ENCODE measurements around the gene CALCOCO1. TPM values are rescaled to one million over a fixed set of nuclear protein-coding genes. Genes with fewer than 3 reads are reported as not detected.

CALCOCO1 gene
- polyA plus RNA-seq, 3 donors: 60.1 to 238 (median 69.6) TPM

DNA sequence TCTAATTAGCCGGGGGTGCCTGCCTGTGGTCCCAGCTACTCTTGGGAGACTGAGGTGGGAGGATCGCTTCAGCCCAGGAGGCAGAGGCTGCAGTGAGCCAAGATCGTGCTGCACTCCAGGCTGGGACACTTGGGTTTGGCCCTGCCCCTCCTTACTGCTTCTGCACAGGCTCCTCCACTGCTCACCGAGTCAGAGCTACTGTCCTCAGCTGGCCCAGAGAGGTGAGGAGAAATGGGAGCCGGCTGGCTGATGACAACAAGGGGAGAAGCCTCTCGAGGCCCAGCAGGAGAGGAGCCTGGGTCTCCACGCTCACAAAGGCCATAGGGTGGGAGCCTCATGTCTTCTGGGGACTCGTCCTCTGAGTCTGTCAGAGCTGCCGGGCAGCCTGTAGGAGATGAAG, 13.7 kb downstream of the CALCOCO1 start:
- H3K4me1 Mint-ChIP-seq: peaks cover 2% of the 10 kb centered on the region
- H3K27ac ChIP-seq (ENCODE audit: low read depth in 1 of 2, low read length in 2 of 2): no peak overlapping the region
- H3K27me3 Mint-ChIP-seq (ENCODE audit: low read depth in 3 of 3): peaks cover 6 to 11% (median 9%) of the 10 kb centered on the region in 3 donors
- no peak overlapping the region for H3K4me3 ChIP-seq (replicated peaks in 1 of 3; ENCODE audit: low read depth in 2 of 3, low read length in 3 of 3)
- H2AFZ ChIP-seq (ENCODE audit: insufficient read depth, low read depth, low read length, poor library complexity, severe bottlenecking): no peak overlapping the region
- no peaks in the 10 kb centered on the region for H3K9me3 Mint-ChIP-seq
- no peak overlapping the region for H3K4me3 Mint-ChIP-seq
- peaks cover 60 to 67% of the 10 kb centered on the region in 2 donors for H3K36me3 Mint-ChIP-seq
- peaks cover 44 to 71% of the 10 kb centered on the region in 2 donors for H3K36me3 ChIP-seq (replicated peaks in 1 of 2; ENCODE audit: control insufficient read depth in 1 of 2, insufficient read depth in 2 of 2, low read length in 2 of 2)
- H3K4me1 ChIP-seq (ENCODE audit: control insufficient read depth in 1 of 2, insufficient read depth in 2 of 2, low read length in 2 of 2): no peaks in the 10 kb centered on the region
- no peaks in the 10 kb centered on the region for H3K79me2 ChIP-seq (ENCODE audit: insufficient read depth, low read length)
- no peaks in the 10 kb centered on the region for H4K20me1 ChIP-seq (ENCODE audit: insufficient read depth, low read length)
- DNase-seq: no peak
- H3K9me3 ChIP-seq (replicated peaks in 1 of 2; ENCODE audit: control insufficient read depth in 1 of 2, insufficient read depth in 1 of 2, low read length in 2 of 2): no peaks in the 10 kb centered on the region
- intact Hi-C loops (cut with micrococcal nuclease): no loop called here
- no peak for TF ChIP-seq CTCF (IDR thresholded peaks at IDR 0.05)
- H3K27ac Mint-ChIP-seq: no peak overlapping the region
- H3K27me3 ChIP-seq (ENCODE audit: control insufficient read depth in 2 of 2, insufficient read depth in 2 of 2, low read length in 2 of 2): peaks cover 0 to 3% of the 10 kb centered on the region in 2 donors
- no peak overlapping the region for H3K9ac ChIP-seq (ENCODE audit: insufficient read depth, low read length, poor library complexity, severe bottlenecking)
- WGBS (ENCODE audit: insufficient coverage): 100% methylated on average over 6 of the region's 9 CpGs
- no peak overlapping the region for H3K4me2 ChIP-seq (replicated peaks; ENCODE audit: extremely low read depth, low read length, poor library complexity, severe bottlenecking)

GRCh38 chr12:53712059-53712643, 15.1 kb downstream of the CALCOCO1 start:
- H3K9me3 ChIP-seq (replicated peaks in 1 of 2; ENCODE audit: control insufficient read depth in 1 of 2, insufficient read depth in 1 of 2, low read length in 2 of 2): no peaks in the 10 kb centered on the region
- TF ChIP-seq CTCF (IDR thresholded peaks at IDR 0.05): no peak
- no peak overlapping the region for H3K27ac Mint-ChIP-seq

More at GRCh38 chr12:53712059-53712643, 15.1 kb downstream of the CALCOCO1 start:
- H3K4me1 Mint-ChIP-seq: peaks cover 2% of the 10 kb centered on the region
- no peak overlapping the region for H3K4me3 ChIP-seq (replicated peaks in 1 of 3; ENCODE audit: low read depth in 2 of 3, low read length in 3 of 3)
- no peak overlapping the region for H3K9ac ChIP-seq (ENCODE audit: insufficient read depth, low read length, poor library complexity, severe bottlenecking)
- peaks cover 38 to 60% of the 10 kb centered on the region in 2 donors for H3K36me3 ChIP-seq (replicated peaks in 1 of 2; ENCODE audit: control insufficient read depth in 1 of 2, insufficient read depth in 2 of 2, low read length in 2 of 2)
- no peak overlapping the region for H3K4me2 ChIP-seq (replicated peaks; ENCODE audit: extremely low read depth, low read length, poor library complexity, severe bottlenecking)
- intact Hi-C loops (cut with micrococcal nuclease): no loop called here
- H3K27me3 ChIP-seq (ENCODE audit: control insufficient read depth in 2 of 2, insufficient read depth in 2 of 2, low read length in 2 of 2): peaks cover 5 to 6% of the 10 kb centered on the region in 2 donors
- no peak for DNase-seq
- H3K79me2 ChIP-seq (ENCODE audit: insufficient read depth, low read length): no peaks in the 10 kb centered on the region
- H3K27ac ChIP-seq (ENCODE audit: low read depth in 1 of 2, low read length in 2 of 2): no peak overlapping the region
- H3K36me3 Mint-ChIP-seq: peaks cover 54 to 57% of the 10 kb centered on the region in 2 donors
- no peak overlapping the region for H3K4me3 Mint-ChIP-seq
- H4K20me1 ChIP-seq (ENCODE audit: insufficient read depth, low read length): no peaks in the 10 kb centered on the region
- H3K9me3 Mint-ChIP-seq: no peaks in the 10 kb centered on the region
- no peak overlapping the region for H2AFZ ChIP-seq (ENCODE audit: insufficient read depth, low read depth, low read length, poor library complexity, severe bottlenecking)
- H3K4me1 ChIP-seq (ENCODE audit: control insufficient read depth in 1 of 2, insufficient read depth in 2 of 2, low read length in 2 of 2): no peaks in the 10 kb centered on the region
- 92% methylated on average over 2 of the region's 8 CpGs for WGBS (ENCODE audit: insufficient coverage)
- peaks cover 14 to 18% (median 15%) of the 10 kb centered on the region in 3 donors for H3K27me3 Mint-ChIP-seq (ENCODE audit: low read depth in 3 of 3)
